Transverse colon (tissue), 4 donors: Measurements from ENCODE around the gene CNTNAP3. TPM values are rescaled to one million over a fixed set of nuclear protein-coding genes. Genes with fewer than 3 reads are reported as not detected.
"Not testable (repeated sequence)": the region's sequence is repeated elsewhere in the genome, so short reads cannot be mapped to it uniquely, and the experiment has no call there.

Experiments used
- DNase-seq: peaks from one replicate; pipeline ENCODE4 v3.0.0-alpha.2; 2019
- H3K27ac ChIP-seq, 4 donors: fragments of 200-600 bp; sonication (generic); 2 replicates each; pipeline ENCODE4 v1.5.1; 2016 to 2018; ENCODE audit warnings: inconsistent platforms in 4 of 4
- H3K27me3 ChIP-seq: fragments of 200-600 bp; sonication (generic); 2 replicates; pipeline ENCODE4 v1.5.1; 2017; ENCODE audit warnings: inconsistent platforms
- H3K36me3 ChIP-seq, 4 donors: fragments of 200-600 bp; sonication (generic); 2 replicates each; pipeline ENCODE4 v1.5.1; 2017 to 2019; ENCODE audit warnings: inconsistent platforms in 4 of 4
- H3K4me1 ChIP-seq, 4 donors: fragments of 200-600 bp; sonication (generic); 2 replicates each; pipeline ENCODE4 v1.5.1; 2017 to 2020; ENCODE audit warnings: inconsistent platforms in 4 of 4
- H3K4me3 ChIP-seq, 4 donors: fragments of 200-600 bp; sonication (generic); 1 replicate in 1 of 4; 2 replicates in 3 of 4; pipeline versions ENCODE4 v1.5.1 to v1.6.1; 2017 to 2019; ENCODE audit warnings: inconsistent platforms in 4 of 4
- H3K9me3 ChIP-seq, 2 donors: fragments of 200-600 bp; sonication (generic); 2 replicates each; pipeline ENCODE4 v1.5.1; 2017 to 2019; ENCODE audit warnings: inconsistent platforms in 2 of 2
- CTCF ChIP-seq, 5 experiments: fragments of 200-600 bp in 3 of 5; fragments of 450-650 bp in 2 of 5; sonication (generic) in 3 of 5; IDR thresholded peaks; 1 replicate in 2 of 5; 2 replicates in 3 of 5; pipeline ENCODE4 v1.5.1; 2016 to 2017; ENCODE audit warnings: antibody characterized with exemption in 5 of 5, inconsistent platforms in 3 of 5, mild to moderate bottlenecking in 2 of 5, moderate library complexity in 1 of 5
- EP300 ChIP-seq: sonication (generic); formaldehyde crosslinking; IDR thresholded peaks from one replicate; pipeline ENCODE4 v1.6.1; 2017; ENCODE audit warnings: antibody characterized with exemption, low read depth
- POLR2A ChIP-seq: fragments of 450-650 bp; IDR thresholded peaks from one replicate; pipeline ENCODE4 v1.6.1; 2016; ENCODE audit warnings: antibody characterized with exemption, mild to moderate bottlenecking, moderate library complexity
- POLR2AphosphoS5 ChIP-seq, 3 donors: sonication (generic); formaldehyde crosslinking; IDR thresholded peaks; one replicate each; pipeline ENCODE4 v1.6.1; 2016; ENCODE audit warnings: antibody characterized with exemption in 3 of 3
- WGBS, 2 donors: methylation state at CpG; one replicate each; pipeline ENCODE4 v1.1.5; 2018; ENCODE audit warnings: low coverage in 1 of 2; 5-methylcytosine and 5-hydroxymethylcytosine counted together
- in situ Hi-C, 4 donors: fragments of 200-750 bp; cut with MboI; loops; one replicate each; pipeline versions ENCODE4 v1.15.0 to v1.15.1; 2017; ENCODE audit warnings: low sequenced_read_pairs in 3 of 4, low pct_ligation_motif_present in 1 of 4, low pct_unique_long_range_greater_than_20kb in 1 of 4
- intact Hi-C: fragments of 100-400 bp; cut with DNase I; formaldehyde crosslinking; loops from one replicate; pipeline ENCODE4 v1.15.1; 2023; ENCODE audit warnings: low total_unique reads
- total RNA-seq, 4 donors: library from RNA; depleted of rRNA; stranded (reverse); fragments of >200 nt; gene quantifications; one replicate each; pipeline ENCODE4 v1.1.0, GENCODE V29; 2016

The CNTNAP3 gene
- total RNA-seq, 4 donors from 2014 or later: 1.6 to 10.7 (median 5.1) TPM

GRCh38 chr9:39157714-39158113 is 130.3 kb downstream of the CNTNAP3 start:
- intact Hi-C loops: not testable (repeated sequence)

GRCh38 chr9:39132826-39133552 is 155.0 kb downstream of the CNTNAP3 start:
- H3K4me3 ChIP-seq, H3K4me1 ChIP-seq, H3K27me3 ChIP-seq, intact Hi-C loops, H3K9me3 ChIP-seq, H3K36me3 ChIP-seq, H3K27ac ChIP-seq, in situ Hi-C loops, DNase-seq: not testable (repeated sequence)
- WGBS, 2 donors: 73 to 100% methylated on average over 1 to 44 of the region's 51 CpGs

More at GRCh38 chr9:39157714-39158113, 130.3 kb downstream of the CNTNAP3 start:
- DNase-seq, H3K36me3 ChIP-seq, H3K27ac ChIP-seq, H3K9me3 ChIP-seq, H3K27me3 ChIP-seq, H3K4me3 ChIP-seq, H3K4me1 ChIP-seq, in situ Hi-C loops: not testable (repeated sequence)
- 100% methylated on average over 1 of the region's 3 CpGs; no CpG with 5 or more reads in 1 of the 2 donors for WGBS, 2 donors

GRCh38 chr9:39121401-39121800 is 166.6 kb downstream of the CNTNAP3 start:
- H3K4me1 ChIP-seq, H3K27me3 ChIP-seq, DNase-seq, intact Hi-C loops, H3K36me3 ChIP-seq, H3K27ac ChIP-seq, in situ Hi-C loops, H3K4me3 ChIP-seq, H3K9me3 ChIP-seq: not testable (repeated sequence)
- WGBS, 2 donors: 21% methylated on average over 2 of the region's 2 CpGs; no CpG with 5 or more reads in 1 of the 2 donors

GRCh38 chr9:39111746-39112145 is 176.2 kb downstream of the CNTNAP3 start:
- H3K36me3 ChIP-seq, DNase-seq, H3K4me3 ChIP-seq, intact Hi-C loops, H3K27ac ChIP-seq, H3K27me3 ChIP-seq, H3K9me3 ChIP-seq, in situ Hi-C loops, H3K4me1 ChIP-seq: not testable (repeated sequence)

- TF ChIP-seq CTCF (IDR thresholded peaks at IDR 0.05) (no peak), EP300 (no peak), POLR2A (no peak), POLR2AphosphoS5 (IDR thresholded peaks at IDR 0.05) (no peak)
- Histone ChIP-seq H3K36me3 (no peaks in the 10 kb centered on the region), H3K27me3 (no peaks in the 10 kb centered on the region), H3K4me1 (no peaks in the 10 kb centered on the region), H3K9me3 (no peaks in the 10 kb centered on the region), H3K4me3 (no peak overlapping the region), H3K27ac (no peak overlapping the region)
- in situ Hi-C loops (no loop called here), intact Hi-C loops (no loop called here)
- no peak for DNase-seq
- 94 to 100% methylated on average over 2 to 8 of the region's 9 CpGs for WGBS, 2 donors
These were observed 179.8 kb downstream of the CNTNAP3 start for GRCh38 chr9:39108145-39108544.

- H3K9me3 ChIP-seq, H3K27me3 ChIP-seq, H3K27ac ChIP-seq, H3K36me3 ChIP-seq, DNase-seq, H3K4me3 ChIP-seq, H3K4me1 ChIP-seq, intact Hi-C loops, in situ Hi-C loops: not testable (repeated sequence)
- WGBS, 2 donors: 78% methylated on average over 1 of the region's 1 CpG; no CpG with 5 or more reads in 1 of the 2 donors
These were observed 190.8 kb downstream of the CNTNAP3 start for GRCh38 chr9:39097208-39097607.

GRCh38 chr9:39085311-39085710 is 202.7 kb downstream of the CNTNAP3 start:
- DNase-seq, H3K36me3 ChIP-seq, H3K9me3 ChIP-seq, in situ Hi-C loops, intact Hi-C loops, H3K4me1 ChIP-seq, H3K27me3 ChIP-seq, H3K4me3 ChIP-seq, H3K27ac ChIP-seq: not testable (repeated sequence)
- 71 to 79% methylated on average over 5 of the region's 5 CpGs for WGBS, 2 donors

GRCh38 chr9:39082574-39082973 is 205.4 kb downstream of the CNTNAP3 start:
- H3K4me1 ChIP-seq, H3K9me3 ChIP-seq, H3K4me3 ChIP-seq, in situ Hi-C loops, H3K36me3 ChIP-seq, intact Hi-C loops, DNase-seq, H3K27ac ChIP-seq, H3K27me3 ChIP-seq: not testable (repeated sequence)
- WGBS, 2 donors: 55 to 60% methylated on average over 4 of the region's 4 CpGs

GRCh38 chr9:39080081-39080480 is 207.9 kb downstream of the CNTNAP3 start:
- 69% methylated on average over 3 of the region's 3 CpGs; no CpG with 5 or more reads in 1 of the 2 donors for WGBS, 2 donors
- intact Hi-C loops: not testable (repeated sequence)

More at GRCh38 chr9:39080081-39080480, 207.9 kb downstream of the CNTNAP3 start:
- H3K9me3 ChIP-seq, H3K27me3 ChIP-seq, DNase-seq, H3K4me3 ChIP-seq, H3K36me3 ChIP-seq, in situ Hi-C loops, H3K4me1 ChIP-seq, H3K27ac ChIP-seq: not testable (repeated sequence)
